IPS-11a (cell line): ENCODE data around the gene DPEP1.
"Not testable (repeated sequence)": the region's sequence is repeated elsewhere in the genome, so short reads cannot be mapped to it uniquely, and the experiment has no call there.

Source experiments
- H3K4me3 ChIP-seq: one replicate; pipeline ENCODE4 v1.5.1; 2013; ENCODE audit warnings: low read depth, low read length, control low read depth

Gene DPEP1

GRCh38 chr16:89613231-89613953 lies at the start of gene DPEP1:
TSS of gene DPEP1 (plus strand) at chr16:89613642. CDS start at chr16:89630411, 16,769 bp downstream.
- no peak within 1 kb of the TSS for H3K4me3 ChIP-seq

- no peak overlapping the region for H3K4me3 ChIP-seq
Measured at GRCh38 chr16:89564476-89565255, 48.8 kb upstream of the DPEP1 start.

- H3K4me3 ChIP-seq, result no peak overlapping the region
Measured at GRCh38 chr16:89565256-89565505, 48.3 kb upstream of the DPEP1 start.

GRCh38 chr16:89565506-89566372 lies 47.7 kb upstream of the DPEP1 start:
- no peak overlapping the region for H3K4me3 ChIP-seq

GRCh38 chr16:89567656-89568594 lies 45.5 kb upstream of the DPEP1 start:
- no peak overlapping the region for H3K4me3 ChIP-seq

- H3K4me3 ChIP-seq, result no peak overlapping the region
Measured at GRCh38 chr16:89569506-89570341, 43.7 kb upstream of the DPEP1 start.

- no peak overlapping the region for H3K4me3 ChIP-seq
Measured at GRCh38 chr16:89570342-89570923, 43.0 kb upstream of the DPEP1 start.

GRCh38 chr16:89570983-89571598 lies 42.4 kb upstream of the DPEP1 start:
- H3K4me3 ChIP-seq, result not testable (repeated sequence)

- H3K4me3 ChIP-seq, result no peak overlapping the region
Measured at GRCh38 chr16:89571636-89572035, 41.8 kb upstream of the DPEP1 start.

GRCh38 chr16:89572073-89572484 lies 41.4 kb upstream of the DPEP1 start:
- H3K4me3 ChIP-seq, result no peak overlapping the region

- H3K4me3 ChIP-seq, result no peak overlapping the region
Measured at GRCh38 chr16:89572485-89573205, 40.8 kb upstream of the DPEP1 start.

GRCh38 chr16:89573826-89574680 lies 39.4 kb upstream of the DPEP1 start:
- H3K4me3 ChIP-seq, result peak overlapping the region; percentile 45

GRCh38 chr16:89574681-89575246 lies 38.7 kb upstream of the DPEP1 start:
- peak overlapping the region; percentile 45 for H3K4me3 ChIP-seq

GRCh38 chr16:89575247-89576152 lies 37.9 kb upstream of the DPEP1 start, which contains the start of gene CPNE7:
TSS of gene CPNE7 (plus strand) at chr16:89575758. CDS start at chr16:89575898, 140 bp downstream.
- H3K4me3 ChIP-seq, result peak within 1 kb of the TSS; percentile 58

GRCh38 chr16:89576153-89577054 lies 37.0 kb upstream of the DPEP1 start:
- H3K4me3 ChIP-seq, result peak overlapping the region; percentile 58
